HepG2 (cell line): Measurements from ENCODE around the gene MACROD2. TPM values are rescaled to one million over a fixed set of nuclear protein-coding genes. Genes with fewer than 3 reads are reported as not detected.

Source experiments
- ATAC-seq: fragments of 200-7000 bp; cut with Tn5 transposase; 3 replicates; pipeline ENCODE4 v1.9.1; 2020; ENCODE audit warnings: mild to moderate bottlenecking, moderate library complexity
- BruUV-seq: library from RNA; stranded (reverse); fragments of 400-500 nt; replicated peaks from 2 replicates; lab custom pipeline; 2021; lab: Mats Ljungman, UMichigan
- CTCF ChIA-PET: fragments of 300-600 bp; formaldehyde crosslinking; extraction: SDS; loops from one replicate; lab custom pipeline; 2021; ENCODE audit warnings: low total read pairs, inconsistent platforms, low intra/inter-chr PET ratio; lab: Yijun Ruan, JAX
- POLR2A ChIA-PET: fragments of 350-600 bp; sonication (Branson Sonifier 250); formaldehyde crosslinking; loops from one replicate; lab custom pipeline; 2020; ENCODE audit warnings: antibody characterized with exemption, inconsistent platforms; lab: Yijun Ruan, JAX
- DNase-seq: peaks from one replicate; pipeline ENCODE4 v3.0.0-alpha.2; 2015; ENCODE audit warnings: low spot score
- FAIRE-seq: peaks from 3 replicates; lab custom pipeline; 2011; peaks lifted over from hg19 to GRCh38; lab: Jason Lieb, UNC
- H2AFZ ChIP-seq: one replicate; pipeline ENCODE4 v1.6.1; 2011; ENCODE audit warnings: low read length, inconsistent platforms
- H3K27ac ChIP-seq: fragments of 300-600 bp; 3 replicates; pipeline ENCODE4 v1.8.0; 2011; ENCODE audit warnings: mixed run types, mild to moderate bottlenecking, mixed read lengths, low read length, inconsistent platforms; ENCODE audit not compliant: insufficient read depth; ENCODE audit errors: extremely low read length
- H3K27me3 ChIP-seq, 2 experiments: fragments of 200-600 bp in 1 of 2; 2 replicates in 1 of 2; 3 replicates in 1 of 2; pipeline versions ENCODE4 v1.6.0 to v1.8.0; 2011; ENCODE audit warnings: low read length in 2 of 2, mild to moderate bottlenecking in 2 of 2, moderate library complexity in 2 of 2, inconsistent platforms in 1 of 2; ENCODE audit not compliant: insufficient read depth in 2 of 2, control insufficient read depth in 1 of 2
- H3K36me3 ChIP-seq, 2 experiments: fragments of 200-600 bp in 1 of 2; replicated peaks in 1 of 2; 2 replicates in 1 of 2; 3 replicates in 1 of 2; pipeline versions ENCODE4 v1.5.1 to v1.8.0; 2011; ENCODE audit warnings: low read length in 2 of 2, inconsistent platforms in 1 of 2; ENCODE audit not compliant: insufficient read depth in 2 of 2, control insufficient read depth in 1 of 2
- H3K4me1 ChIP-seq: 2 replicates; pipeline ENCODE4 v1.5.1; 2012; ENCODE audit warnings: low read length, inconsistent platforms; ENCODE audit not compliant: insufficient read depth
- H3K4me2 ChIP-seq: 2 replicates; pipeline ENCODE4 v1.6.0; 2011; ENCODE audit warnings: low read depth, low read length, inconsistent platforms
- H3K4me3 ChIP-seq, 3 experiments: fragments of 200-600 bp in 1 of 3; sonication (generic), shearing (Covaris generic) in 1 of 3; replicated peaks in 1 of 3; 2 replicates each; pipeline ENCODE4 v1.5.1; 2011 to 2016; ENCODE audit warnings: low read length in 3 of 3, inconsistent platforms in 2 of 3, low read depth in 2 of 3, mild to moderate bottlenecking in 2 of 3, control low read depth in 1 of 3, mixed read lengths in 1 of 3; ENCODE audit not compliant: insufficient read depth in 1 of 3
- H3K79me2 ChIP-seq: one replicate; pipeline ENCODE4 v1.6.1; 2011; ENCODE audit warnings: low read length, inconsistent platforms; ENCODE audit not compliant: insufficient read depth
- H3K9ac ChIP-seq: 2 replicates; pipeline ENCODE4 v1.6.0; 2011; ENCODE audit warnings: mild to moderate bottlenecking, low read depth, low read length, inconsistent platforms; ENCODE audit not compliant: insufficient read depth
- H3K9me3 ChIP-seq: 2 replicates; pipeline ENCODE4 v1.5.1; 2012; ENCODE audit warnings: mild to moderate bottlenecking, low read length
- H4K20me1 ChIP-seq: 2 replicates; pipeline ENCODE4 v1.6.0; 2011; ENCODE audit warnings: inconsistent platforms, mild to moderate bottlenecking, low read length, moderate library complexity; ENCODE audit not compliant: insufficient read depth
- EZH2 ChIP-seq: conservative IDR thresholded peaks from 2 replicates; pipeline ENCODE4 v1.6.1; 2012; ENCODE audit warnings: mild to moderate bottlenecking, low read depth, low read length, moderate library complexity
- GPN1 ChIP-seq: sonication (generic); formaldehyde crosslinking; IDR thresholded peaks from 2 replicates; pipeline ENCODE4 v1.5.1; 2020; ENCODE audit warnings: missing genetic modification reagents, borderline replicate concordance
- JUNB ChIP-seq: sonication (generic); formaldehyde crosslinking; IDR thresholded peaks from 2 replicates; pipeline ENCODE4 v1.8.0; 2022; ENCODE audit warnings: missing genetic modification reagents, mild to moderate bottlenecking, borderline replicate concordance
- KDM3A ChIP-seq: IDR thresholded peaks from 2 replicates; pipeline ENCODE4 v1.6.1; 2018; ENCODE audit warnings: low read depth, missing compliant biosample characterization
- KLF6 ChIP-seq: IDR thresholded peaks from 2 replicates; pipeline ENCODE4 v1.8.0; 2016; ENCODE audit warnings: missing biosample characterization, missing genetic modification reagents
- NFE2 ChIP-seq: sonication (generic); formaldehyde crosslinking; IDR thresholded peaks from 2 replicates; pipeline ENCODE4 v1.4.0; 2020; ENCODE audit warnings: missing genetic modification reagents
- SALL1 ChIP-seq: sonication (generic); formaldehyde crosslinking; IDR thresholded peaks from 2 replicates; pipeline ENCODE4 v1.8.0; 2022; ENCODE audit warnings: mild to moderate bottlenecking, missing genetic modification reagents
- SALL2 ChIP-seq: sonication (generic); formaldehyde crosslinking; IDR thresholded peaks from 2 replicates; pipeline ENCODE4 v1.8.1; 2023; ENCODE audit warnings: mild to moderate bottlenecking, missing genetic modification reagents, inconsistent platforms
- U2AF1 ChIP-seq: fragments of 200-400 bp; formaldehyde crosslinking; optimal IDR thresholded peaks from 2 replicates; pipeline ENCODE3; 2017; ENCODE audit warnings: mild to moderate bottlenecking, low read depth, low read length
- ZFAT ChIP-seq: sonication (generic); formaldehyde crosslinking; conservative IDR thresholded peaks from 2 replicates; pipeline ENCODE4 v1.8.1; 2023; ENCODE audit warnings: missing genetic modification reagents, inconsistent platforms
- ZNF792 ChIP-seq: IDR thresholded peaks from 2 replicates; pipeline ENCODE4 v1.6.1; 2016
- ZNF841 ChIP-seq: sonication (generic); formaldehyde crosslinking; IDR thresholded peaks from 2 replicates; pipeline ENCODE4 v1.8.1; 2023; ENCODE audit warnings: missing genetic modification reagents, borderline replicate concordance
- WGBS: methylation state at CpG from one replicate; pipeline ENCODE4 v1.1.6; 2017; ENCODE audit warnings: low lambda C conversion rate; 5-methylcytosine and 5-hydroxymethylcytosine counted together
- in situ Hi-C: cut with HindIII; loops from 2 replicates; pipeline ENCODE4 v1.10.0; 2017; ENCODE audit warnings: low pct_unique_long_range_greater_than_20kb; ENCODE audit not compliant: extremely low pct_ligation_motif_present
- intact Hi-C: fragments of 100-400 bp; cut with micrococcal nuclease; formaldehyde crosslinking; loops from one replicate; pipeline ENCODE4 v1.10.0; 2022; ENCODE audit not compliant: unreplicated experiment
- polyA plus RNA-seq, 8 experiments: library from polyadenylated mRNA; depleted of rRNA in 3 of 8; stranded (reverse) in 7 of 8; unstranded in 1 of 8; fragments of >200 nt; fragmentation: Illumina TruSeq in 4 of 8; extraction: Trizol in 4 of 8; gene quantifications; 2 replicates each; pipeline versions ENCODE4 v1.2.1 to v1.2.3, GENCODE V29; 2011 to 2016; ENCODE audit warnings: low read depth in 4 of 8, missing spikeins in 1 of 8, mixed read lengths in 1 of 8; ENCODE audit not compliant: insufficient read depth in 1 of 8
- total RNA-seq, 5 experiments: library from RNA; depleted of rRNA; stranded (reverse); fragments of >200 nt; fragmentation: Illumina TruSeq; extraction: Trizol; gene quantifications; 2 replicates each; pipeline ENCODE4 v1.2.3, GENCODE V29; 2016; ENCODE audit warnings: low read depth in 1 of 5
- TF ChIP-seq, protein P1 (sequence below): sonication (generic); formaldehyde crosslinking; IDR thresholded peaks from 2 replicates; pipeline ENCODE4 v1.5.0; 2020; ENCODE audit warnings: missing genetic modification reagents

The MACROD2 gene
- total and polyA plus RNA-seq, 2 of the 13 experiments (the other 11 are each of a cell fraction or from before 2014, with no cell fraction given), result 0.13 to 0.51 TPM

- Histone ChIP-seq H3K27me3 (no peaks in the 10 kb centered on the region), H4K20me1 (no peaks in the 10 kb centered on the region), H3K79me2 (no peaks in the 10 kb centered on the region), H3K4me3 (no peak overlapping the region), H3K4me1 (no peaks in the 10 kb centered on the region)
- BruUV-seq, result no TSS peak
- WGBS, result 3% methylated on average over 2 of the region's 2 CpGs
- intact Hi-C loops, result no loop called here
- CTCF ChIA-PET, result no interaction called here
- no peak for FAIRE-seq
- TF ChIP-seq NFE2 (no peak), KLF6 (CRISPR knock-in tag) (no peak), ZFAT (no peak), SALL1 (CRISPR knock-in tag) (no peak), U2AF1 (no peak), ZNF841 (CRISPR knock-in tag) (no peak), GPN1 (CRISPR knock-in tag) (no peak), JUNB (CRISPR knock-in tag) (no peak), SALL2 (CRISPR knock-in tag) (no peak), ZNF792 (no peak), KDM3A (CRISPR knock-in tag) (no peak), EZH2 (no peak)
- TF ChIP-seq, protein P1, sequence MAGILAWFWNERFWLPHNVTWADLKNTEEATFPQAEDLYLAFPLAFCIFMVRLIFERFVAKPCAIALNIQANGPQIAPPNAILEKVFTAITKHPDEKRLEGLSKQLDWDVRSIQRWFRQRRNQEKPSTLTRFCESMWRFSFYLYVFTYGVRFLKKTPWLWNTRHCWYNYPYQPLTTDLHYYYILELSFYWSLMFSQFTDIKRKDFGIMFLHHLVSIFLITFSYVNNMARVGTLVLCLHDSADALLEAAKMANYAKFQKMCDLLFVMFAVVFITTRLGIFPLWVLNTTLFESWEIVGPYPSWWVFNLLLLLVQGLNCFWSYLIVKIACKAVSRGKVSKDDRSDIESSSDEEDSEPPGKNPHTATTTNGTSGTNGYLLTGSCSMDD (CRISPR knock-in tag), result no peak
- TF ChIP-seq, all 625 proteins: peak for 0
- Histone ChIP-seq H3K9ac (no peak overlapping the region), H3K36me3 (no peaks in the 10 kb centered on the region), H2AFZ (no peak overlapping the region), H3K4me2 (no peak overlapping the region), H3K27ac (no peak overlapping the region), H3K9me3 (peaks cover 83% of the 10 kb centered on the region)
- POLR2A ChIA-PET, result no interaction called here
- ATAC-seq, result no peak
- DNase-seq, result no peak
- in situ Hi-C loops, result no loop called here
These were observed 1420.6 kb downstream of the MACROD2 start for GRCh38 chr20:15415908-15416307.
